HEK293 (cell line): ENCODE measurements around the gene TMEM250.

Source experiments
- CTCF ChIA-PET: fragments of 350-600 bp; formaldehyde crosslinking; extraction: SDS; loops from one replicate; lab custom pipeline; 2021; ENCODE audit warnings: antibody characterized with exemption; lab: Yijun Ruan, JAX
- POLR2A ChIA-PET: fragments of 300-600 bp; formaldehyde crosslinking; extraction: SDS; loops from one replicate; lab custom pipeline; 2020; ENCODE audit warnings: antibody characterized with exemption, inconsistent platforms; lab: Yijun Ruan, JAX
- H3K27ac ChIP-seq: fragments of 200-500 bp; sonication (Bioruptor generic); 2 replicates; pipeline ENCODE4 v1.5.1; 2014; ENCODE audit warnings: low read depth, low read length, control low read depth, inconsistent platforms; ENCODE audit errors: extremely low read depth
- H3K36me3 ChIP-seq, 2 experiments: fragments of 200-500 bp in 1 of 2; sonication (Bioruptor generic) in 1 of 2; 1 replicate in 1 of 2; 2 replicates in 1 of 2; pipeline ENCODE4 v1.5.1; 2014 to 2017; ENCODE audit warnings: inconsistent platforms in 2 of 2, low read length in 2 of 2; ENCODE audit not compliant: control insufficient read depth in 2 of 2, insufficient read depth in 1 of 2
- H3K4me1 ChIP-seq: fragments of 200-500 bp; sonication (Bioruptor generic); 2 replicates; pipeline ENCODE4 v1.5.1; 2014; ENCODE audit warnings: mild to moderate bottlenecking, low read length, inconsistent platforms; ENCODE audit not compliant: control insufficient read depth, insufficient read depth
- H3K4me3 ChIP-seq: 2 replicates; pipeline ENCODE4 v1.5.1; 2011; ENCODE audit warnings: low read depth, mild to moderate bottlenecking, control low read depth, low read length, moderate library complexity
- H3K9me3 ChIP-seq: fragments of 200-500 bp; sonication (Bioruptor generic); 2 replicates; pipeline ENCODE4 v1.5.1; 2014; ENCODE audit warnings: low read depth, low read length, inconsistent platforms; ENCODE audit not compliant: control insufficient read depth, insufficient read depth
- GLI2 ChIP-seq: fragments of 450-650 bp; formaldehyde crosslinking; IDR thresholded peaks from 2 replicates; pipeline ENCODE4; 2017; ENCODE audit warnings: missing biosample characterization, missing genetic modification characterization, low read depth, borderline replicate concordance
- KLF7 ChIP-seq: fragments of 450-650 bp; formaldehyde crosslinking; IDR thresholded peaks from 2 replicates; pipeline ENCODE4 v1.5.1; 2016; ENCODE audit warnings: missing biosample characterization, missing genetic modification characterization, borderline replicate concordance
- KLF9 ChIP-seq: fragments of 450-650 bp; formaldehyde crosslinking; IDR thresholded peaks from 2 replicates; pipeline ENCODE4 v1.5.1; 2016; ENCODE audit warnings: missing biosample characterization, missing genetic modification characterization, low read depth
- PRDM6 ChIP-seq: fragments of 450-650 bp; formaldehyde crosslinking; IDR thresholded peaks from 2 replicates; pipeline ENCODE4 v1.5.1; 2017; ENCODE audit warnings: missing biosample characterization, missing genetic modification characterization
- SP3 ChIP-seq: fragments of 450-650 bp; formaldehyde crosslinking; IDR thresholded peaks from 2 replicates; pipeline ENCODE4 v1.5.1; 2016; ENCODE audit warnings: missing biosample characterization, missing genetic modification characterization
- TCF7L2 ChIP-seq: IDR thresholded peaks from 2 replicates; pipeline ENCODE4 v1.6.1; 2011; ENCODE audit warnings: low read depth, mild to moderate bottlenecking, inconsistent platforms, low read length, moderate library complexity, borderline replicate concordance
- ZNF16 ChIP-seq: fragments of 450-650 bp; formaldehyde crosslinking; IDR thresholded peaks from 2 replicates; pipeline ENCODE4 v1.5.1; 2016; ENCODE audit warnings: low read depth, missing biosample characterization, missing genetic modification characterization
- ZNF174 ChIP-seq: fragments of 450-650 bp; formaldehyde crosslinking; IDR thresholded peaks from 2 replicates; pipeline ENCODE4 v1.5.0; 2017; ENCODE audit warnings: missing biosample characterization, mild to moderate bottlenecking, missing genetic modification characterization
- ZNF274 ChIP-seq, 2 experiments: fragments of 200-500 bp in 1 of 2; fragments of 450-650 bp in 1 of 2; sonication (Bioruptor generic) in 1 of 2; formaldehyde crosslinking in 1 of 2; IDR thresholded peaks; 2 replicates each; pipeline versions ENCODE4 v1.5.1 to v1.6.1; 2014 to 2016; ENCODE audit warnings: borderline replicate concordance in 1 of 2, inconsistent platforms in 1 of 2, low read length in 1 of 2, missing biosample characterization in 1 of 2, missing genetic modification characterization in 1 of 2
- ZNF366 ChIP-seq: fragments of 450-650 bp; formaldehyde crosslinking; conservative IDR thresholded peaks from 2 replicates; pipeline ENCODE4 v1.5.1; 2016; ENCODE audit warnings: missing biosample characterization, missing genetic modification characterization
- ZNF473 ChIP-seq: fragments of 450-650 bp; formaldehyde crosslinking; IDR thresholded peaks from 2 replicates; pipeline ENCODE4 v1.5.1; 2017; ENCODE audit warnings: missing biosample characterization, missing genetic modification characterization
- ZNF48 ChIP-seq: fragments of 450-650 bp; formaldehyde crosslinking; IDR thresholded peaks from 2 replicates; pipeline ENCODE4 v1.5.1; 2016; ENCODE audit warnings: missing biosample characterization, missing genetic modification characterization
- ZNF585B ChIP-seq: fragments of 450-650 bp; formaldehyde crosslinking; IDR thresholded peaks from 2 replicates; pipeline ENCODE4 v1.5.1; 2016; ENCODE audit warnings: missing biosample characterization, missing genetic modification characterization
- ZNF658 ChIP-seq: fragments of 450-650 bp; formaldehyde crosslinking; IDR thresholded peaks from 2 replicates; pipeline ENCODE4; 2016; ENCODE audit warnings: missing biosample characterization, missing genetic modification characterization
- ZNF747 ChIP-seq: fragments of 450-650 bp; formaldehyde crosslinking; IDR thresholded peaks from 2 replicates; pipeline ENCODE4 v1.5.1; 2016; ENCODE audit warnings: missing biosample characterization, missing genetic modification characterization
- ZNF776 ChIP-seq: fragments of 450-650 bp; formaldehyde crosslinking; IDR thresholded peaks from 2 replicates; pipeline ENCODE4 v1.5.0; 2017; ENCODE audit warnings: missing biosample characterization, missing genetic modification characterization, borderline replicate concordance

TMEM250 gene

GRCh38 chr9:136075881-136076678 lies 42.6 kb downstream of the TMEM250 start:
- H3K4me1 ChIP-seq = no peaks in the 10 kb centered on the region
- H3K36me3 ChIP-seq = peaks cover 0 to 15% of the 10 kb centered on the region in 2 experiments; a peak in 1 of 3 replicates
- H3K9me3 ChIP-seq = no peaks in the 10 kb centered on the region
- H3K4me3 ChIP-seq = no peak overlapping the region
- H3K27ac ChIP-seq = no peak overlapping the region
- CTCF ChIA-PET = no interaction called here
- TF ChIP-seq KLF7 (tag by site-specific recombination) = no peak
- TF ChIP-seq GLI2 (tag by site-specific recombination) = no peak
- TF ChIP-seq ZNF747 (tag by site-specific recombination) = no peak
- TF ChIP-seq ZNF48 (tag by site-specific recombination) = no peak
- TF ChIP-seq, all 188 proteins: peak for 0
- POLR2A ChIA-PET = no interaction called here

DNA sequence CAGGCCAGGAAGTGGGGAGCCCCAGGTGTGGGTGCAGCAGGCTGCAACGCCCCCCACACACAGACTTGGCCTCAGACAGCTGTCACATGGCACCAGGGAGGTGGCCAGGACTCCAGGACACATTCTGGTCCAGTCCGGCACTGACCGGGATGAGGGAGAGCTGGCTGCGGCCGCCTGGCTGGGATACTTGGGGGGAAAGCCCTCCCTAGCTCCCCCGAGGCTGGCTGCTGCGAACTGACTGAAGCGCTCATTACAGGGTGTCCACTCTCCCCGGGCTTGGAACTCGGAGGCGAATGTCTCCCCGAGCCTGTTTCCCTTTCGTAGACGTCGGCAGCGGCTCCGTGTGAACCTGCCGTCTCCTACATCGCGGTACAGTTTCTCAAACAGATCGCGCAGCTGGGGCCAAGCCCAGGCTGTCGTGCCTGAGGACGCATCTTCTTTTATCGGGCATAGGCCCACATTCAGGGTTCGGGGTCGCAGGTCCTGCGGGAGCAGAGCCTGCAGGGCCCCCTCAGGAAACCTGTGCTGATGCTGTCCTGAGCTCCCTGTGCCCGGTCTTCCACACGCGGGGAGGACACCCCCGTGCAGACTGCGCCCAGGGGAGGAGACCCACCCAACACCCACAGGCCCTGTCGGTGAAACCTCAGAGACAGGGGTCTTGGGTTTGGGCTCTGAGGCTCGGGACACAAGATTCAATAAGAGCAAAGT lies 43.4 kb downstream of the TMEM250 start:
- POLR2A ChIA-PET = no interaction called here
- Histone ChIP-seq H3K4me1 (no peaks in the 10 kb centered on the region), H3K27ac (no peak overlapping the region), H3K9me3 (no peaks in the 10 kb centered on the region), H3K4me3 (no peak overlapping the region)
- no peak for TF ChIP-seq ZNF174 (tag by site-specific recombination)
- no peak for TF ChIP-seq ZNF274 (IDR thresholded peaks at IDR 0.05; ENCODE audit: low read length)
- no peak for TF ChIP-seq ZNF274 (tag by site-specific recombination; IDR thresholded peaks at IDR 0.05; ENCODE audit: borderline replicate concordance)
- no peak for TF ChIP-seq PRDM6 (tag by site-specific recombination)
- no peak for TF ChIP-seq SP3 (tag by site-specific recombination)
- TF ChIP-seq ZNF658 (tag by site-specific recombination) = no peak
- no peak for TF ChIP-seq ZNF473 (tag by site-specific recombination)
- TF ChIP-seq, all 188 proteins: peak for 0
- CTCF ChIA-PET = interaction anchor here (0.7 kb wide), 1 partner anchor 47 kb away, joined by 3 read pairs; no protein-coding TSS in a partner anchor
- H3K36me3 ChIP-seq = peaks cover 0 to 15% of the 10 kb centered on the region in 2 experiments; a peak in 1 of 3 replicates

DNA sequence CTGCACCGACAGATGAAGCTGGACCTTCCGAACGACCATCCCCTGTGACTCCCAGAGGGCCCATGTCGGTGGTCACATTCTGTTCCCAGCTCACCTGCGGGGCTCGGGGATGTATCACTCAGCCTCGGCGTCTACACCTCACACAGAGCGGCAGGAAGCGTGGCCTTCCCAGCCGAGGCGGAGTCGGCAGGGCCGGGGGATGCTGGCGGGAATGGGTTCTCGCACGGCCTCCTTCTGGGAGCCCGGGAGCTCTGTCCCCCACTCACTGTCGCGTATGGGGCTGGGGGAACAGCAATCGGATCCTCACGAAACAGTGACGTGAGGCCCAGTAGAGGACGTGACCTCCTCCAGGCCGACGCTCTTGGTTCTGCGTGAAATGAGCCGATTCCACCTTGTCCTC lies 44.0 kb downstream of the TMEM250 start:
- peaks cover 0 to 15% of the 10 kb centered on the region in 2 experiments; a peak in 1 of 3 replicates for H3K36me3 ChIP-seq
- no peak overlapping the region for H3K27ac ChIP-seq
- H3K4me3 ChIP-seq = no peak overlapping the region
- CTCF ChIA-PET = interaction anchor here (0.6 to 0.7 kb wide), 3 partner anchors 24 to 108 kb away, joined by 3 to 5 read pairs (median 3); no protein-coding TSS in a partner anchor
- POLR2A ChIA-PET = no interaction called here
- H3K9me3 ChIP-seq = no peaks in the 10 kb centered on the region
- no peaks in the 10 kb centered on the region for H3K4me1 ChIP-seq
- no peak for TF ChIP-seq ZNF366 (tag by site-specific recombination)
- TF ChIP-seq ZNF16 (tag by site-specific recombination) = no peak
- no peak for TF ChIP-seq TCF7L2
- no peak for TF ChIP-seq ZNF585B (tag by site-specific recombination)
- no peak for TF ChIP-seq KLF9
- TF ChIP-seq ZNF776 (tag by site-specific recombination) = no peak
- TF ChIP-seq, all 188 proteins: peak for 0
